T-helper 1 cell treated with Interleukin-12 subunit alpha and Interleukin-12 subunit beta and Interleukin-4 antibody, amounts not matched to agents 30 ng/mL and 1 ng/mL, for 36 hours (primary cell): ENCODE data around the gene RNF130. TPM values are rescaled to one million over a fixed set of nuclear protein-coding genes. Genes with fewer than 3 reads are reported as not detected.
"Not testable (repeated sequence)": the region's sequence is repeated elsewhere in the genome, so short reads cannot be mapped to it uniquely, and the experiment has no call there.

Source experiments
- intact Hi-C: fragments of 100-400 bp; cut with micrococcal nuclease; formaldehyde crosslinking; loops from one replicate; pipeline ENCODE4 v1.15.1; 2024
- total RNA-seq: library from RNA; stranded (reverse); gene quantifications from 2 replicates; pipeline ENCODE4 v1.2.3, GENCODE V29; 2022

Gene RNF130
- total RNA-seq, 1 donor from 2014 or later = 4.8 TPM

DNA sequence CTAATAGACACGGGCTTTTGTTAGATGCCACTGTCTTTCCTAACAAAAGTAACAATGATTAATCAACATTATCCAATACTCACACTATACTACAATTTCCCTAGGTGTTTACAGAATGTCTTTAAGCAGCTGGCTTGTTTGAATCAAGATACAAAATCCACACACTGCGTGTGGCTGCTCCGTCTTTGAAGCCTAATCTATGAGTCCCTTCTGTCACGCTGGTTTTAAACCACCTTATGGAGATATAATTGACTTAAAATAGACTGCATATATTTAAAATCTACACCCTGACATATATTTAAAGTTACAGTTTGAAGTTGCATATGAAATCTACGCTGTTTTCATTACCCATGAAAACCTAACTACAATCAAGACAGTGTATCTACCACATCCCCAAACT, 89.9 kb downstream of the RNF130 start:
- intact Hi-C loops = no loop called here

DNA sequence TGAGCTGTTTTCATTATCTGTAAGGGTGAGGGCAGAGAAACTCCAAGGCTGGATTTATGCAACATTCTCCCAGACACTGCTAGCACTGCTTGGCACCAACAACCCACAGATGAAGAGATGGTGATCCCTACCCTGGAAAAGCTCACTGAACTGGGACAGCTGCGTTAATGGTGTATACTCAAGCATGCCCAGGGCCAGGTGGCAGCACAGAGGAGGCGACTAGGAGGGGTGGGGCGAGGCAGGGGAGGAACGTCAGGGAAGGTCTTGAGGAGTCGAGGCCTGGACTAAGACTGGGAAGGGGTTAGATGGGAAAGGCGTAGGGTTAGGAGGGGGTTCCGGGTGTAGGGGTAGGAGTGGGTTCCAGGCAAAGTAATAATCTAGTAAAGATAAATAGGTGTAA, 90.8 kb downstream of the RNF130 start:
- intact Hi-C loops = no loop called here

DNA sequence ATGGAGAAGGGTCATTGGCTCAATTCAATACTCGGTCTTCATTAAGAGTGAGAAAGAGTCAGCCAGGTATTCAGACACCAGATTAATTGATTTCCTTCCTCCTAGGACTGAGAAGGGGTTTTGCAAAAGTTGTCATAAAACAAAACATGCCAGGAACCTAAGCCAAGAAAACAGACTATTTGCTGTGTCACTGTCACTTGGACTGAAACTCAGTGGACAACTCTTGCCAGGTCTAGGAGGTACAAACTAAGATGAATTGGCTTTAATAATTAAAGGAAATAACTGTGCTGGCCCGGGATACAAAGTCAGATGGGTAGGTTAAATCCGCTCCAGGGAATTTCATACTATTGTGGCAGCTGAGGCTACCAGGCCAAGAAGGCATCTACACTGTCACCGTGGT, 92.8 kb downstream of the RNF130 start:
- intact Hi-C loops = no loop called here

DNA sequence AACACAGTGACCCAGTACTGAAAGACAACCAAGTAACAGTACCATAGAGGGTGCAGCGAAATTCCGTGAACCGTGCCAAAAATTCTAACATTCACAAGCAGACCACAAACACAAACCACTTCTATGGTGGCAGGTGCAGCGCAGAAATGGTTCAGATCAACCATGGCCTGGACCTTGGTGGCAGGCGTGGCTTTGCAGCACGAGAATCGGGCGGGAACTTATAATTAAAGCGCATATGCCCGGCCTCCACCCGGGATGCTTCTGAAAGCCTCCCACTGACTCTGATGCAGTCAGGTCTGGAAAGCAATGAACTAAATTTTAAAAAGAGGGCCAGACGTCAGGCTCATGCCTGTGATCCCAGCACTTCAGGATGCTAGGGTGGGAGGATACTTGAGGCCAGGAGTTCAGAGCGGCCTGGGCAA, 95.8 kb downstream of the RNF130 start:
- intact Hi-C loops = loop anchor here (1.0 kb wide), 1 partner anchor 173 kb away; no protein-coding TSS in a partner anchor

DNA sequence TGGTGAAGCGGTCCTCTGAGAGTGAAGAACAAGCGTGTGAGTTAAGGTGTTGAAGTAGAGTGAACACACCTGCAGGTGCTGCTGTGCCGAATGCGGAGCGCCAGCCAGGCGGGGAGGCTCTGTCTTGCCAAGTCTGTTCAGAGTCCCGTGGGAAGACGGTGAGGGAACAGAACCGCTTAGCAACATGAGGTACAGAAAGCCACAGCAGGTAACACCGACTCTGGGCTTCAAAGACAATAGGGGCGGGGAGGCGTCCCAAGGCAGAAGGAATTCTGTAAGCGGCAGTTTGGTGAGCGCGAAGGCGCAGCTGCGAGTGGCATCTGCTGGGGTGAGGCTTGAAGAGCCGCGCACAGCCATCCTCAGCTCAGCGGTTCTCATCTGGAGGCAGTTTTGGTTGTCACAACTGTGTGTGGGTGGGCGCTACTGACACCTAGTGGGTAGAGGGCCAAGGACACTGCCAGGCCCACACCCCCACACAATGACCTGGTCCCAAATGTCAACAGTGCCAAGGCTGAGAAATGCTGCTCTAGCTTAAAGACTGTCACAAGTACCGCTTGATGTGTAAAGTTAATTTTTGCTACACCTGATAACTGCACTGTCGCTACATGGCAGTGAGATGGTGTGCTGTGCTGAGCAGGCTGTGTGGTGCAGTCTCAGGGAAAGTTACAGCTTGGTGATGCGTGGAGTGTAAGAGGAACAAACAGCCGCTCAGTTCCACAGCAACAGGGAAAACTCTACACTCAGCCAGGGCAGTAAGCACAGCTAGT, 96.4 kb downstream of the RNF130 start:
- intact Hi-C loops = loop anchor here (1.0 kb wide), 1 partner anchor 173 kb away; no protein-coding TSS in a partner anchor

DNA sequence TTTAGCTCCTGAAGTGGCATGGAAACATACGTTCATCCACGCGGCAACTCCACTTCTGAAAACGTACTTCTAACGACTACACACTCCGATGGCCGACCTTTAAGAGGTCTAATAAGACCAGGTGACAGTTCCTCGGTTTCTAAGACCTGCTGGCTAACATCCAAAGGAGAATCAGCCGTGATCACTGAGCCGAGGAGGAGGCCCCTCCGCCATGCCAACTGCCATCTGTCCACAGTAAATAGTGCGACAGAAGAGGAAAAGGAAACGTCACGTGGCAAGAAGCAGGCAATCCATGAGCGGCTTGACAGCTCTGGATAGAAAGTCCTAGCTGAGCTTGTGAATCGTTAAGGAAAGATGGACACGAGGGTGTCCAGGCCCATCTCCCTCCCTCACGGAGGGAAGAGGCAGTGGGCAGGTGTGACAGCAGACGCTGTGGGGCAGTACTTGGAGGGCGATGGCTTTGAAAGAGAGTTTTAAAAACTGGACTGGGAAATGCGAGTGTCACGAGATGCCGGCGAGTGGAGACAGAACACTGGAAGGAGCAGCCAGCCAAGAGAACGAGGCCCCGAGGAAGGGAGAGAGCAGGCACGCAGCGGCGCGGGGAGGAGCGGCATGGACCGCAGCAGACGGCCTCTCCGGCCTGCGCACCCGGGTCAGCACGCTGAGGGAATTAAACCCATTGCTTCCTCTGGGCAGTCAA, 97.2 kb downstream of the RNF130 start:
- intact Hi-C loops = no loop called here

DNA sequence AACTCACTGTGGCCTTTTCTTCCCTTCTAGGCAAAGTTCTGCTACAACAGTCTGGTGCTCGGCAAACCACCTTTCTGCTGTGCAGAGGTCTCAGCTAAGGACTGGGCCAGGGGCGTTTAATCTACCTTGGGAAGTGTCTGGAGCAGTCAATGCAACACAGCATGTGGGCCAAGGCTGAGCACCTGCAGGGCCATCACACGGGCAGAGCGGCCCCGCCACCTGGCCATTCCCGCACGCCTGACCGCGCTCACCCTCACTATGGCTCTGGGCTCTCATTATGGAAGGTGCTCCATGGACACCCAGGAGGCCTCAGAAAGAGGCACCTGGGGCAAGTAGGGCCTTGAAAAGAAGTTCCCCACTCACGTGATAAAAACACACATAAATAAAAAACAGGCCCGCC, 98.2 kb downstream of the RNF130 start:
- intact Hi-C loops = no loop called here

DNA sequence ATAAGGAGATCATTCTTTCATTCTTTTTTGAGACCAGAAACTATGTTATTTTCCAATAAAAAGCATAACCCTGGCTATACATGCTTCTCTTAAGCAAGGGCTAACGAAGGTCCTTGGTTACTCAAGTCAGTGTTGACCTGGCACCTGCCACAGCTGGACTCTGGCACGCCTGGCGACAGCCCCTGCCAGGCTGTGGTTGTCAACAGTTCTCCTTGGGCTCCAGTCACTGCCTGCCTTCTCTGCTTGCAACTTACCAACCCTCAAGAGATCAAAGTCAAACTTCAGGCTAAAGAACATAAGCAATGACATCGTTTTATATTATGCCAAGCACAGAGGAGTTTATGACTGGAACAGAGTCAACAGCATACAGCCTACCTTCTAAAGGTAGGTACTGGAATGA, 102.4 kb downstream of the RNF130 start:
- intact Hi-C loops = no loop called here

DNA sequence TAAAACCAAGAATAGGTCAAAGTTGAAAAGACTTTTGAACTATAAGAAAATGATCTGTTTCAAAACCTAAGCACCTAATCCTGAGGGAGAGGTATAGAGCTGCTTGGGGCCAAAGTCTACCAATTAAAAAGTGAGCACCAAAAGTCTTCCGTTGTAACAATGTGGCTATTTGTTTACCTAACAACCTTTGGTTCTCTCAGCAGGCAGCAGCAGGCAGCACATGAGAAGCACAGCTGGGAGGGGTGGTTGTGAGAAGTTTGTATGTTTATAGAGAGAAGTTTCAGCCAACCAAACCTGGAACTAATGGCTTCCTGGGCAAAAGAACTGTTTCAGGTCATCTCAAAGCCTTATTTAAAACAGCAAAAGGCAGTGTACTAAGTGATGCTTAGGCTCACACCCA, 104.1 kb downstream of the RNF130 start:
- intact Hi-C loops = no loop called here

DNA sequence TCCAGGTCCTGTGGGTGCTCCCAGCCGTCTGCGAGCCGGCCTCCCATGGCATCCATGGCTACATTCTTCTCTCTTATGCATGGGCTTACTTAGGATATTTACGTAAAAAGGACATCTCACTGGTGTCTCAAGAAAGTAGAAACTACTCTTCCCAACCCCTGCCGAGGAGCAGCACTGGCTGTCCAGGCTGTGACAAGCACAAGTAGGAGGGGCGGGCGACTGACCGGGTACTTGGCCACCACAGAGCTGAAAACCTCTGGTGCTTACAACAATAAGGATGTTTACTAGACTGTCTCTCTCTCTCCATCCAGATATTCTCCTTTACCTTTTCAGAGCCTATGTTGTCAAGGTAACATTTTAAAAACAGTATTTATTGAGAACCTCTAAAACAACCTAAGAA, 107.5 kb downstream of the RNF130 start:
- intact Hi-C loops = no loop called here

DNA sequence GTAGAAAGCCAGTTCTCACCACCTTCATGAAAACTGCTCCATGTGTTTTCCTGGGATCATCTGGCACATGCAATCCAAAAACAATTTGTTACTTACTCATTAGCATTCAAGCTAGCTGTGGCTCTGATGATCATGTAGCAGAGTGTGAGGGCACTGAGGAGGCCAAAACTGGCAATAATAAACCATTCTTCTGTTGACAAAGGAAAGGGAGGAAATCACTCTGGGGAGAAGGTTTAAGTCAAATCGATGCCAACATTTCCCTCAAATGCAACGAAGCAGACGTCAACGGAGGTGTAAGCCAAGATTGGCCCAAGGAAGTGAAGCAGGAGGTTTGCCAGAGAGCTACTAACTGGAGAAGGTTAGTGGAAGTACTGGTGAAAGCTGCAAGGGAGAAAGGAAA, 108.2 kb downstream of the RNF130 start:
- intact Hi-C loops = no loop called here

DNA sequence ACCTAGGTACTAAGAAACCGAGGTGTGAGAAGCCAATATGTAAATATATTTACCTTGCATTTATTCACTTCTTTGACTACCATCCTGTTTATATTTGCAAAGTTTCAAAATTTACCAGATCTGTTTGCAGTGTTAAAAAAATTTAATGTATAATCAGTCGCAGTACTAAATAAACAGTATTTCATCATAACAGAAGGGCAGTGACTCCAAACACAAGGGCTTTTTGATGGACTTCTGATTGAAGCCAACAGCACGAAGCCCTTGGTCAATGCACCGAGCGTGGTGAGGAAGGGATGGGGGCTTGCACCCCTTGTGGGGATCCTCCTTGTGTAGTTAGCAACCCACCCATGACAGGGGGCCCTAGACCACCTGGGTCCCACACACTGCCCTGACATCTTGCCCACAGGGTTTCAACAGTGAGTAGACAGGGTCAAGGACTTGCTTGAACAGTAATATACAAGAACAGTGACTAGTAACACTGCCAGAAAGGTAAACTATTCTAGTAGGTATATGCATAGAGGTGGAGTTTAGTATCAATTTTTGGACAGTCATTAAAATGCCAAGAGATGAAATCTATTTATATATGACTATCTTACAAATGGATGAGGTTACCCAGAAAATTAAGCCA, 111.2 kb downstream of the RNF130 start:
- intact Hi-C loops = no loop called here

DNA sequence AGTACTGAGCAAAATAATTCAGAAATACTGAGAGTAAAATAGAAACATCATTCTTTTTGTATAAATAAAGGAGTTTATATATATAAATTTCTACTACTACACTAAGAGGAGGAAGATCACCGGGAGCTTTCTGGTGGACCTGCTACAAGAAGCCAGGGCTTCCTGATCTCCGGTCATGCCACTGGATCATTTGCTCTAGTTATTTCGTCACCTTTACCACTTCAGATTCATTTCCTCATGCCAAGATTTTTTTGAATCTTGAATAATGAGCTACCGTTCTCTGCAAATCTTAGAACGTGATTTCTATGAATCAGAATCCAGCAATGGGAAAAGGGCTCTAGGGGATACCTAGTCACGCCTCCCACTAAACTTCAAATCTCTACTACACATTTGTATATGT, 111.9 kb downstream of the RNF130 start:
- intact Hi-C loops = no loop called here

DNA sequence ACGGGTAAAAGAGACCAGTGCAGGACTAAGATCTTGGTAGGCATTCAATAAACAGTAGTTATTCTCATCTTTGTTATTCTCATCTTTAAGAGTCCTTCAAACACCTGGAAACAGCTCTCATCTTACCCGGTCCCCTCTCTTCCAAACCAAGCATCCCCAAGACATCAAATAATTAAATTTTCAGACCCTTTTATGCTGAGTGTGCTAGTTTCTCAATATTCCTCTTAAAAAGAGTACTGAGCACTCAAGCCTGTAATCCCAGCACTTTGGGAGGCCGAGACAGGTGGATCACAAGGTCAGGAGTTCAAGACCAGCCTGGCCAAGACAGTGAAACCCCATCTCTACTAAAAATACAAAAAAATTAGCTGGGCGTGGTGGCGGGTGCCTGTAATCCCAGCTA, 112.4 kb downstream of the RNF130 start:
- intact Hi-C loops = not testable (repeated sequence)

DNA sequence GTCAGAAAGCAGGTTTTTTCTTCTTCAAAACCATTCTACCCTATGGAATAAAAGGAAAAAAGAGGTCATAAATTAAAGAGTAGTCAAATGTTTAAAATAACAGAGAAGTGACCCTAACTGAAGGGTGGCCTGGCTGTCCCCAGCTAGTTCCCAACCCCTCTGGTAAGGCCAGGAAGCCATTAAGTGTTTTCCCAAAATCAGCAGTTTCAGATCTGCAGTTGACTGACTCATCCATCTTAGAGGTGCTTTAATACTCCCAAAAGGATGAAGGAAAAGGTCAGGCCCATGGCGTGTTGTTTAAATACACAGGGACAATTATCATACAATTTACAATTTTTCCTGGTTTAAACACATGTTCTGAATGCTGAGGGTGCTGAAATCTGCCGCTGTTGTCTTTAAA, 115.9 kb downstream of the RNF130 start:
- intact Hi-C loops = no loop called here

DNA sequence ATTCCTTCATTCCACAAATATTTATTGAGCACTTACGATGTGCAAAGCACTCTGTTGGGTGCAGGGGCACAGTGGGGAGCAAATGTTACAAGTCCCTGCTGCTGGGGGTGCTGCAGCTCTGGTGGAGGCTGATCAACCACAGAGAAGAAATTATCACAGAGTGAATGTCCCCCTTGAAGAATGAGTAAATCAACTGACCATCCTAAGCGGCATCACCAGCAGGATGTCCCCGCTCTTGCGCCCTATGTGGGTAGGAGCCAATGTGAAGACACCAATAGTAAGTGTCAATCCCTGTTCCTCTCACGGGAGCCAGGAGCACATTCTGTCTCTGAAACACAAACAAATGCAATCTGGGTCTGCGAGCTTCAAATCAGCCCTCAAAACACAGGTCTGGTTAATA, 116.5 kb downstream of the RNF130 start:
- intact Hi-C loops = no loop called here

DNA sequence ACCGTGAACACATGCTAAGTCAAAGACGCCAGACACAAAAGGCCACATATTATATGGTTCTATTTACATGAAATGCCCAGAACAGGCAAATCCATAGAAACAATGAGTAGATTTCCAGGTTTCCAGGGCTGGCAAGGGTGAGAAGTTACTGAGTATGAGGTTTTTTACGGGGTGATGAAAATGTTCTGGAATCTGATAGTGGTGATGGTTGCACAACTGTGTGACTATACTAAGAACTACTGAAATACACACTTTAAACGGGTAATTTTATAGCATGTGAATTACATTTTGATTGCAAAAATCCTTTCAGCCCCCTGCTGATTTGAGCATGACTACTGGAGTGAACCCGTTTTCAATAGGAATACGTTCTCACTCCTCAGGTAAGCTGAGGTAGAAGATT, 117.1 kb downstream of the RNF130 start:
- intact Hi-C loops = no loop called here

DNA sequence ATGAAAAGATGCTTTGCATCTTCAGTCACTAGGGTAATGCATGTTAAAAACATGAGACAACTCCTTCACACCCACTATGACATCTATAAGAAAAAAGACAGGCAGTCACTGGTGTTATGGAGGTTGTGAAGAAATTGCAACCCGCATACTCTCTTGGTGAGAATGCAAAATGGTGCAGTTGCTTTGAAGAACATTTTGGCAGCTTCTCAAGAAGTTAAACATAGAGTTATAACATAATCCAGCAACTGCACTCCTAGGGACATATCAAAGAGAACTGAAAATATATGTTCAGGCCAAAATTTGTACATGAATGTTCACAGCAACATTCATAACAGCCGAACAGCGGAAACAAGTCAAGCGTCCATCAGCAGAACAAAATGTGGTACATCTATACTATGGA, 117.6 kb downstream of the RNF130 start:
- intact Hi-C loops = no loop called here

DNA sequence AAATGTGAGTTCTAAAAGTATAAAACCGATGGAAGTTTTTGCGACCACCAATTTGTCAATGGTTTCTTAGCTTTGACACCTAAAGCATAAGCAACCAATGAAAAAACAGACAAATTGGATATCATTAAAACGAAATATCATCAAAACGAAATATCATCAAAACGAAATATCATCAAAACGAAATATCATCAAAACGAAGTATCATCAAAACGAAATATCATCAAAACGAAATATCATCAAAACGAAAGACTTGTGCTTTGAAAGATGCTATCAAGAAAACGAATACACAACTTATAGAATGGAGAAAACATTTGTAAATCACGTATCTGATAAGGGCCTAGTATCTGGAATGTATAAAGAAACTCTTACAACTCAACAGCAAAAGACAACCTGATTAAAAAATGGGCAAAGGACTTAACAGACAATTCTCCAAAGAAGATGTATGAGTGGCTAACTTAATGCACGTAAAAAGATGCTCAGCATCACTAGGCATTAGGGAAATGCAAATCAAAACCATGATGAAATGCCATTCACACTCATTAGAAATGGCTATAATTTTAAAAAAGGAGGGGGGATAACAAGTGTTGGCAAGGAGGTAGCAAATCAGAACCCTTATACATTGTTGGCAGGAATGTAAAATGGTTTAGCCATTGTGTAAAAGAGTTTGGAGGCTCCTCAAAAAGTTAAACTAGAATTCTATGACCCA, 134.4 kb downstream of the RNF130 start:
- intact Hi-C loops = no loop called here

DNA sequence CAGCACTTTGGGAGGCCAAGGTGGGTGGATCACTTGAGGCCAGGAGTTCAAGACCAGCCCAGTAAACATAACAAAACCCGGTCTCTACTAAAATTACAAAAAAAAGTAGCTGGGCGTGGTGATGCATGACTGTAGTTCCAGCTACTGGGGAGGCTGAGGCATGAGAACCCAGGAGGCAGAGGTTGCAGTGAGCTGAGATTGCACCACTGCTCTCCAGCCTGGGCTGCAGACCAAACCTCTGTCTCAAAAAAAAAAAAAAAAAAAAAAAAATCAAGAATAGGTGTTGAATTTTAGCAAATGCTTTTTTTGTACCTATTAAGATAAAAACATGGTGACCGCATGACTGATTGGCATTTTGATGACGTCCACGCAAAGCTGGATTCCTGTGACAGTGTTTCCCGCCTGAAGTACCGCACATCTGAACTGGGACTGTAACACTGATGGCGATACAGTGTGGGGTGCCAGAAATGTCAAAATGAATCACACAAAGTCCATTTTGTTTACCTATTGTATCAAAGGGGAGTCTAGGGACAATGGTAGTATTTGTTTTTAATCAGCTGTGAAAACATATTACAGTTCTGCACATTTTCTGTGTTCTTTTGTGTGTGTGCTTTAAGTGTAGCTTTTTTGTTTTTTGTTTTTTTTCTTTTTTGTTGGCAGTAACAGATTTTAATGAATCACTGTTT, 140.6 kb downstream of the RNF130 start:
- intact Hi-C loops = no loop called here

DNA sequence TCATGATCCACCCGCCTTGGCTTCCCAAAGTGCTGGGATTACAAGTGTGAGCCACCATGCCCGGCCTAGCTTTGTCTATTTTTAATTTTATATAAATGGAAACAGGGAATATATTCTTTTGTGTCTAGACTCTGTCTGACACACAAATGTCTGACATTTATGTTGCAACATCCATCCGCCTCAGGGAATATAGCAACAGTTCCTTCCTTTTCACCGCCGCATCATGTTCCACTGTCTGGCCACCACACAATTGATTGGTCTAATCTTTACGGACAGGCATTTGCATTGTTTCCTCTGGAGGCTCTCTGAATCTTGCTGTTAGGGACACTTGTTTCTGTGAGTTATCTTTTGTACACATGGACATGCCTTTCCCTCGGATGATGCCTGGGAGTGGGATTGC, 143.7 kb downstream of the RNF130 start:
- intact Hi-C loops = no loop called here
